Testis (tissue), 3 donors: ENCODE results near the gene KANSL1L. TPM values are rescaled to one million over a fixed set of nuclear protein-coding genes. Genes with fewer than 3 reads are reported as not detected.

Source experiments
- DNase-seq: peaks from one replicate; pipeline ENCODE4 v3.0.0-alpha.2; 2019
- H3K27ac ChIP-seq, 2 donors: fragments of 200-600 bp; sonication (generic); one replicate each; pipeline ENCODE4 v1.5.1; 2019
- H3K27me3 ChIP-seq: fragments of 200-600 bp; sonication (generic); one replicate; pipeline ENCODE4 v1.5.1; 2019
- H3K36me3 ChIP-seq: fragments of 200-600 bp; sonication (generic); one replicate; pipeline ENCODE4 v1.5.1; 2017; ENCODE audit warnings: low read depth; ENCODE audit errors: missing control alignments
- H3K4me1 ChIP-seq: fragments of 200-600 bp; sonication (generic); one replicate; pipeline ENCODE4 v1.5.1; 2019
- H3K4me3 ChIP-seq, 2 donors: fragments of 200-600 bp; sonication (generic); one replicate each; pipeline ENCODE4 v1.5.1; 2017 to 2019
- H3K9me3 ChIP-seq: fragments of 200-600 bp; sonication (generic); one replicate; pipeline ENCODE4 v1.5.1; 2017
- CTCF ChIP-seq, 3 experiments: fragments of 450-650 bp in 2 of 3; fragments of 200-600 bp in 1 of 3; sonication (generic) in 1 of 3; IDR thresholded peaks; one replicate each; pipeline ENCODE4 v1.5.1; 2016 to 2019; ENCODE audit warnings: antibody characterized with exemption in 3 of 3, mild to moderate bottlenecking in 2 of 3, moderate library complexity in 1 of 3
- POLR2A ChIP-seq: fragments of 450-650 bp; IDR thresholded peaks from one replicate; pipeline ENCODE4 v1.6.1; 2017; ENCODE audit warnings: antibody characterized with exemption, mild to moderate bottlenecking, moderate library complexity
- WGBS, 2 donors: methylation state at CpG; one replicate each; pipeline ENCODE4 v1.1.5; 2018; 5-methylcytosine and 5-hydroxymethylcytosine counted together
- intact Hi-C: fragments of 100-400 bp; cut with DNase I; formaldehyde crosslinking; loops from one replicate; pipeline ENCODE4 v1.15.1; 2023; ENCODE audit warnings: low total_unique reads
- polyA plus RNA-seq: library from polyadenylated mRNA; stranded (reverse); fragments of 350-450 nt; fragmentation: Illumina TruSeq; extraction: RNeasy Lipid Tissue Mini Kit (QIAGEN cat#74804); gene quantifications from one replicate; pipeline ENCODE4 v1.2.3, GENCODE V29; 2014; ENCODE audit warnings: low read depth, low replicate concordance; ENCODE audit not compliant: insufficient read depth
- total RNA-seq, 2 donors: library from RNA; depleted of rRNA; stranded (reverse); fragments of >200 nt; gene quantifications; one replicate each; pipeline ENCODE4 v1.2.3, GENCODE V29; 2016

Gene KANSL1L
- total and polyA plus RNA-seq, 3 donors from 2014 or later = 39.7 to 80.4 (median 53.0) TPM

DNA sequence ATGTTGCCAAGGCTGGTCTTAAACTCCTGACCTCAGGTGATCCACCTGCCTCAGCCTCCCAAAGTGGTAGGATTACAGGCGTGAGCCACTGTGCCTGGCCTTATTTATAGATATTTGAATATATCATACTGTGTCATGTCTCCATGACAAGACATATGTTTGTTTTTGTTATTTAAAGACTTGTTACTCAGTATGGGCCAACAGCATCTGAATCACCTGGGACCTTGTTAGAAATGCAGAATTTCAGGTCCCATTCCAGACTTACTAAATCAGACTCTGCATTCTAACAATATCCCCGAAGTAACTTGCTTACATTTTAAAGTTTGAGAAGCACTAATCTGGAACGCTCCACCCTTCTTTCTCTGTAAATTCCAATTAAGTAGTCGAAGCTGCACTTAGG is 135.5 kb downstream of the KANSL1L start:
- no peak for TF ChIP-seq POLR2A
- TF ChIP-seq CTCF (IDR thresholded peaks at IDR 0.05) = no peak
- H3K27me3 ChIP-seq = no peaks in the 10 kb centered on the region
- no peaks in the 10 kb centered on the region for H3K36me3 ChIP-seq
- WGBS, 2 donors = 85 to 93% methylated on average over 4 of the region's 4 CpGs
- no peaks in the 10 kb centered on the region for H3K4me1 ChIP-seq
- H3K9me3 ChIP-seq = no peaks in the 10 kb centered on the region
- no peak overlapping the region for H3K4me3 ChIP-seq
- DNase-seq = no peak
- intact Hi-C loops = no loop called here
- H3K27ac ChIP-seq = no peak overlapping the region

GRCh38 chr2:210034087-210034683 is 137.0 kb downstream of the KANSL1L start:
- Histone ChIP-seq H3K4me3 (no peak overlapping the region), H3K4me1 (no peaks in the 10 kb centered on the region), H3K9me3 (no peaks in the 10 kb centered on the region), H3K27me3 (no peaks in the 10 kb centered on the region), H3K36me3 (no peaks in the 10 kb centered on the region), H3K27ac (no peak overlapping the region)
- no peak for DNase-seq
- 56 to 66% methylated on average over 2 of the region's 2 CpGs for WGBS, 2 donors
- intact Hi-C loops = no loop called here
- TF ChIP-seq POLR2A (no peak), CTCF (IDR thresholded peaks at IDR 0.05) (no peak)

- H3K4me1 ChIP-seq = no peaks in the 10 kb centered on the region
- H3K27ac ChIP-seq = no peak overlapping the region
- intact Hi-C loops = no loop called here
- no peaks in the 10 kb centered on the region for H3K36me3 ChIP-seq
- no peak for DNase-seq
- H3K9me3 ChIP-seq = no peaks in the 10 kb centered on the region
- H3K27me3 ChIP-seq = no peaks in the 10 kb centered on the region
- no peak overlapping the region for H3K4me3 ChIP-seq
- 77 to 94% methylated on average over 2 of the region's 2 CpGs for WGBS, 2 donors
- no peak for TF ChIP-seq POLR2A
- no peak for TF ChIP-seq CTCF (IDR thresholded peaks at IDR 0.05)
Measured at GRCh38 chr2:210028178-210028577, 143.0 kb downstream of the KANSL1L start.

GRCh38 chr2:210027608-210028007 is 143.6 kb downstream of the KANSL1L start:
- intact Hi-C loops = no loop called here

More at GRCh38 chr2:210027608-210028007, 143.6 kb downstream of the KANSL1L start:
- no peaks in the 10 kb centered on the region for H3K9me3 ChIP-seq
- 81 to 86% methylated on average over 2 of the region's 2 CpGs for WGBS, 2 donors
- TF ChIP-seq POLR2A (no peak), CTCF (IDR thresholded peaks at IDR 0.05) (no peak)
- DNase-seq = no peak
- no peaks in the 10 kb centered on the region for H3K4me1 ChIP-seq
- no peaks in the 10 kb centered on the region for H3K36me3 ChIP-seq
- H3K27me3 ChIP-seq = no peaks in the 10 kb centered on the region
- no peak overlapping the region for H3K4me3 ChIP-seq
- no peak overlapping the region for H3K27ac ChIP-seq
